Muscle of back (tissue), 11 donors: ENCODE data around the gene DEFB132. TPM values are rescaled to one million over a fixed set of nuclear protein-coding genes. Genes with fewer than 3 reads are reported as not detected.

Source experiments
- DNase-seq, 3 donors: peaks; one replicate each; pipeline versions ENCODE4 v3.0.0 to v3.0.0-alpha.2; 2013
- polyA plus RNA-seq, 10 donors: library from polyadenylated mRNA; unstranded; fragments of 120-200 nt; gene quantifications; one replicate each; pipeline ENCODE4 v1.2.1, GENCODE V29; 2013; ENCODE audit not compliant: insufficient read length in 10 of 10

Gene DEFB132
- polyA plus RNA-seq, 10 donors, result not detected

DNA sequence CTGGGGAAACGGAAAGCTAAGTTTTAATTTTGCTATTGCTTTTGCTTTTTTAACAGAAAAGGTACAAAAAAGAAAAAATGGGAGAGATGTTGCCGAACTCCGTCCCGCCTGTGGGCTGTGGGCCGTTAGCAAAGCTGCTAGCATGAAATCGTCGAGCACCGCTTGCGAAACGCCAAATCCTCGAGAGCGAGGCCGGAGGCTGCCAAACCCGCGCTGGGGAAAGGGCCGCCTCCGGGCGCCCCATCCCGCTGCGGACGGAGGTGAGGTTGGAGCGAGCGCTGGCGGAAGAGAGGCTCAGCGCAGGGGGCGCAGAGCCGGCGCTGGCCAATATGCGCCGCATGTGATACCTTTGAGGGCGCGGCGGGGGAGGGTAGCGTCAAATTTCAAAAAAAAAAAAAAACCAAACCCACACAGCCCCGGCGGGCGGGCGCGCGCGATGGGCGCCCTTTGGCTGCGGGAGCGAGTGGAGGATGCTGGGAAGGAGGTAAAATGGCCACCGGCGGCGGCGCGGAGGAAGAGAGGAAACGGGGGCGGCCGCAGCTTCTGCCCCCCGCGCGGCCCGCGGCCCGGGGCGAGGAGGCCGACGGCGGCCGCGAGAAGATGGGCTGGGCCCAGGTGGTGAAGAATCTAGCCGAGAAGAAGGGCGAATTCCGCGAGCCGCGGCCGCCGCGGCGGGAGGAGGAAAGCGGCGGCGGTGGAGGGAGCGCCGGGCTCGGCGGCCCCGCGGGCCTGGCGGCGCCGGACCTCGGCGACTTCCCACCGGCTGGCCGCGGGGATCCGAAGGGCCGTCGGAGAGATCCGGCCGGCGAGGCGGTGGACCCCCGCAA is 39.8 kb downstream of the DEFB132 start, which contains the start of gene ZCCHC3:
TSS of gene ZCCHC3 (plus strand) at position 473 of the 827 bp plus-strand sequence. CDS start at position 490, 17 bp downstream.
- DNase-seq, result peak; percentile 92 to 96 (median 93)

GRCh38 chr20:297925-298775 is 40.6 kb downstream of the DEFB132 start:
- peak in 2 of 3 donors; percentile 74 to 88 for DNase-seq

- DNase-seq, result no peak
Observed at GRCh38 chr20:298776-299391, 41.4 kb downstream of the DEFB132 start.

GRCh38 chr20:300345-300990 is 42.9 kb downstream of the DEFB132 start:
- peak in 1 of 3 donors; percentile 71 for DNase-seq

GRCh38 chr20:301886-302848 is 44.6 kb downstream of the DEFB132 start:
- no peak for DNase-seq

GRCh38 chr20:305745-306144 is 48.2 kb downstream of the DEFB132 start:
- DNase-seq, result no peak

DNA sequence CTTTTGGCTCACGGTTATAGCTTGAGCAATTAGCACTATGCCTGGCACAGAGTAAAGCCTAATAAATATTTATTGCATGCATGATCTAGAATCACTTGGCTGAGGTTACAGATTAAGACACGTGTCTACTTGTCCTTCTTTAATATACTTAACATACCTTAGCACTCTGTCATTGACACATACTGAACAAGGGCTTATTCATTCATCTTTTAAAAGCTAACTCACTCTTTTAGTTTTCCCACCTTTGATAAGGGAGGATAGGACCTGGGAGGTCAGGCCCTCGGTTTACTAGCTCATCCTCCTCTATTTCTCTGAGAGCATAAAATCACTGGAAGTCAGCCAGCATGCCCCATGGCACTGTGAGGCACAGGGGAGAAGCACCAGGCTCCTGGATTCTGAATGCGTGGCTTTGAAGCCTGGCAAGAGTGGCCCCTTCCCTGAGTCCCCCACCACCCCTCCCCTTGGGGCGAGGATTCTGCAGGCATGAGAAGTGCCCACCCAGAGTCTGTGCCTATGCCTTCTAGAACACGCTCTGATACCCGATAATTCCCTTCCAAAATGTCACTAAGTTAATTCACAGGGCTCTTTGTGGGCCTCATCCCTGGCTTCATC is 51.0 kb downstream of the DEFB132 start:
- DNase-seq, result no peak

- DNase-seq, result no peak
Observed at GRCh38 chr20:309306-309840, 51.8 kb downstream of the DEFB132 start.

DNA sequence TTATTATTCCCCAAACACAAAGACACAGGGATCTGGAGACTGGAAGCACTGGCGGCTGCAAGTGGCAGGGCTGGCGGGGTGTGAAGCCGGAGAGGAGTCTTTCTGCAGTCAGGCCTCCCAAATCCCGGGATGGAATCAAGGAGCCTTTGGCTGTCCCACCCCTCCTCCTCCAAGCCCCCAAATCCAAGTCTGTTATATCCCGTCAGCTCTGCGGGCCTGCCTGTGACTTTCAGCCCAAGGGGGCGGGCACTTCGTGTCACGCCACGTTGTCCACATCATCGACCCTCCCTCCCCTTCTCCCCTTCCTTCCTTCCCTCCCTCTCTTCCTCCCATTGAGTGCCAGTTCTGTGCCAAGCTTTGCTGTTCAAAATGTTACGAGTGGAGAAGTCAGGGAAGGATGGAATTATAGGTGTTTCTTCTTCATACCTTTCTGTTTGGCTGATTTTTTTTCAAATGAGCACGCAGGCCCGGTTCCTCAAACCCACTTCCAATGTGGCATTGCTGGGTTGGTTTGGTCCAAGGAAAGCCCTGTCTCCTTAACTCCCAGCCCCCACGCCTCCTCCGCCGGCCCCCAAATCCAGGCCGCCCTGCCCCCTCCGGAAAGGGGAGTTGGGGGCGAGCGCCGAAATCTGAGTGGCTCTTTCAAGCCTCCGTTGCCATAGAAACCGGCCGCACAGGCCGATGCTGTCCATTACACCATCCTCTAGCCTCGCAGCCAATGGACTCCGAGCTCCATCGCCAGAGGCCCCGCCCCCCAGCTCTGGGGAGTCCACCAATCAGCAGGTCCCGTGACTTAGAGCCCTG is 52.5 kb downstream of the DEFB132 start:
- DNase-seq, result peak; percentile 99 to 100 (median 100)

DNA sequence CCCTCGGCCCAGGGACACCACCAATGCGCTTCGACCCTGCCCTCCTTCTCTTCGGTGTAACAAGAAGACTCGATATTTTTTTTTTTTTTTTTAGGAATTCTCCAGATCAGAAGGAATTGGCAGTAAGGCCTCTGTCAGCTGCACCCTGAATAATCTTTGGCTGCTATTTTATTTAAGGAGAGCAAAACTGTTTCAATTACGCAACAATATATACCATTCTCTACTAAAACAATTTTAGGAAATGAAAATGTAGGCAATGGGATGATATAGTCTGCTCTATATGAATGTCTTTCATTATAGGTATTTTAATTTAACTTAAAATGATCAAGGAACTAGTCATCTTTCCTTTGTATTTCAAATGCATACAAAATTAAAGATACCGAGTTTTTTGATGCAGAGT is 53.1 kb downstream of the DEFB132 start:
- no peak for DNase-seq

Other genes starting within 250 kb of the DEFB132 start
- not detected for gene DEFB125, start 170.1 kb upstream of the DEFB132 start, polyA plus RNA-seq
- gene DEFB126, start 115.1 kb upstream of the DEFB132 start, polyA plus RNA-seq, result not detected
- not detected for gene DEFB127, start 100.3 kb upstream of the DEFB132 start, polyA plus RNA-seq
- not detected for gene DEFB128, start 68.0 kb upstream of the DEFB132 start, polyA plus RNA-seq
- not detected for gene DEFB129, start 30.5 kb upstream of the DEFB132 start, polyA plus RNA-seq
- 10 to 100 TPM in 8 of 10 donors, 1 to 10 TPM in 2; 9.8 to 13.2 (median 10.7) TPM for gene C20orf96, start 33.0 kb downstream of the DEFB132 start, polyA plus RNA-seq
- gene ZCCHC3, start 39.8 kb downstream of the DEFB132 start, polyA plus RNA-seq, result 10 to 100 TPM; 24.6 to 40.1 (median 31.3) TPM
- 10 to 100 TPM; 16.5 to 24.1 (median 20.6) TPM for gene SOX12, start 67.8 kb downstream of the DEFB132 start, polyA plus RNA-seq
- 10 to 100 TPM; 23.9 to 31.9 (median 26.6) TPM for gene NRSN2, start 89.4 kb downstream of the DEFB132 start, polyA plus RNA-seq
- 1 to 10 TPM; 2.9 to 5.8 (median 3.8) TPM for gene TRIB3, start 123.0 kb downstream of the DEFB132 start, polyA plus RNA-seq
- 10 to 100 TPM; 38.9 to 72.6 (median 50.2) TPM for gene RBCK1, start 150.6 kb downstream of the DEFB132 start, polyA plus RNA-seq
- gene TBC1D20, start 204.8 kb downstream of the DEFB132 start, polyA plus RNA-seq, result 10 to 100 TPM; 27.3 to 35.0 (median 29.8) TPM